ENCODE measurements around the gene YJEFN3.

DNA sequence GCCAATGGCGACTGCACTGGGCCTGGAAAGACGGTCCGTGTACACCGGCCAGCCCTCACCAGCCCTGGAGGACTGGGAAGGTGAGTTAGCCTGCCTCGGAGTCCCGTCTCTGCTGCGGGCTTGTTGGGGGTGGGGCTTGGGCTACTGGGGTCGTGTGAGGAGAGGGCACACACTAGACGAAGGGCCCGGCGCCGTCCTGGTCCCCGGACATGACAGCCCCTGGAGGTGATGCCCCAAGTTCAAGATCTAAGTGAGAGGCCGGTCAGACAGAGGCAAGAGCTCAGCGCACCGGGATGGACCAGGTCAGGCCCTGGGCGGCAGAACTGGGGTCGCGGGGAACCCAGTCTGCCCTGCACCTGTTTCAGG lies 11.0 kb downstream of the YJEFN3 start:
- no peak for TF ChIP-seq SP1 (IDR thresholded peaks at IDR 0.05)
- TF ChIP-seq ARNT (IDR thresholded peaks at IDR 0.05): no peak

Measured in HEK293T (cell line).